Measurements from ENCODE around the gene TSPAN9.

Gene TSPAN9

DNA sequence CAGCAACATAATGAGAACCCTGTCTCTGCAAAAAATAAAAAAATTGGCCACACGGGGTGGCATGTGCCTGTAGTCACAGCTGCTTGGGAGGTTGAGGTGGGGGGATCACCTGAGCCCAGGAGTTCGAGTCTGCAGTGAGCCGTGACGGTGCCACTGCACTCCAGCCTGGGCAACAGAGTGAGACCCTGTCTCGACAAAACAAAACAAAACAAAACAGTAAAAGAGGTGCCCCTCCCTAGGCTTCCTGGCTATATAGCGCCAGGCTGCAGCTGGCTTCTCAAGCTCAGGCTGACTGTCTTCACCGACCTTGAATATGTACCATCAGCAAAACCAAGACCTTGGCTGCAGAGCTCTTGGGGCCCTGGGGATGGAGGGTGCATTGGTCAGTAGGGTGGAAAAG, 29.4 kb downstream of the TSPAN9 start:
- no peak for TF ChIP-seq CTCF (IDR thresholded peaks at IDR 0.05; ENCODE audit: borderline replicate concordance, insufficient read depth, low read depth, low read length)
- no peak overlapping the region for H3K4me3 ChIP-seq (ENCODE audit: low read depth, low read length)

- no peak for TF ChIP-seq CTCF (IDR thresholded peaks at IDR 0.05; ENCODE audit: borderline replicate concordance, insufficient read depth, low read depth, low read length)
- H3K4me3 ChIP-seq (ENCODE audit: low read depth, low read length): no peak overlapping the region
Measured at GRCh38 chr12:3107071-3107583, 29.9 kb downstream of the TSPAN9 start.

- H3K4me3 ChIP-seq (ENCODE audit: low read depth, low read length): no peak overlapping the region
- TF ChIP-seq CTCF (IDR thresholded peaks at IDR 0.05; ENCODE audit: borderline replicate concordance, insufficient read depth, low read depth, low read length): no peak
Measured at GRCh38 chr12:3107954-3108353, 30.8 kb downstream of the TSPAN9 start.

DNA sequence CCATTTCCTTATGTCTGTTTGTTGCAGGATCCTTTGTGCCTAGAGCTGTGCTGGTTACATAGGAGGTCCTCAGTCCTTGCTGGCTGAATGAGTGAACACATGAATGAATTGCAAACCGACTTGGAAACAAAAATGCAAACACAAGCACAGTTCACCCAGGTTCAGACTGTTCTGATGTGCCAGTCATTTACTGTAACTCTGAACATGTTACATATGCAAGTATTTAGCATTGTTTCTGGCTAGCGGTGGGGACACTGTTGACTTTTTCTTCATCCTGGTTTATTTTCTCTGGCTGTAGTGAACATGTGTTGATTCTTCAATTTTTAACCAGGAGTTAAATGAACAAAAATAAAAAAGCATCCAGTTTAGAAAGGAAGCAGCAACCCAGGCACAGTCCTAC, 33.4 kb downstream of the TSPAN9 start:
- no peak for TF ChIP-seq CTCF (IDR thresholded peaks at IDR 0.05; ENCODE audit: borderline replicate concordance, insufficient read depth, low read depth, low read length)
- H3K4me3 ChIP-seq (ENCODE audit: low read depth, low read length): no peak overlapping the region

- TF ChIP-seq CTCF (IDR thresholded peaks at IDR 0.05; ENCODE audit: borderline replicate concordance, insufficient read depth, low read depth, low read length): no peak
- H3K4me3 ChIP-seq (ENCODE audit: low read depth, low read length): no peak overlapping the region
Measured at GRCh38 chr12:3113671-3114325, 36.6 kb downstream of the TSPAN9 start.

DNA sequence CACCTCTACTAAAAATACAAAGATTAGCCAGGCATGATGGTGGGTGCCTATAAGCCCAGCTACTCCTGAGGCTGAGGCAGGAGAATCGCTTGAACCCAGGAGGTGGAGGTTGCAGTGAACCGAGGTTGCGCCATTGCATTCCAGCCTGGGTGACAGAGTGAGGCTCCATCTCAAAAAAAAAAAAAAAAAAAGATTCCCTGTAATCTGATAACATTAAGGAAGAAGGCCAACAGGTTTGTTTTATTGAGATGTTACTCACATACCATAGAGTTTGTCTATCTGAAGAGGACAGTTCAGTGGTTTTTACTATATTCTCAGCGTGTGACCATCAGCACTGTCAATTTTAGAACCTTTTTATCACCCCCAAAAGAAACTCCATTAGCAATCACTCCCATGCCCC, 37.5 kb downstream of the TSPAN9 start:
- no peak for TF ChIP-seq CTCF (IDR thresholded peaks at IDR 0.05; ENCODE audit: borderline replicate concordance, insufficient read depth, low read depth, low read length)
- no peak overlapping the region for H3K4me3 ChIP-seq (ENCODE audit: low read depth, low read length)

DNA sequence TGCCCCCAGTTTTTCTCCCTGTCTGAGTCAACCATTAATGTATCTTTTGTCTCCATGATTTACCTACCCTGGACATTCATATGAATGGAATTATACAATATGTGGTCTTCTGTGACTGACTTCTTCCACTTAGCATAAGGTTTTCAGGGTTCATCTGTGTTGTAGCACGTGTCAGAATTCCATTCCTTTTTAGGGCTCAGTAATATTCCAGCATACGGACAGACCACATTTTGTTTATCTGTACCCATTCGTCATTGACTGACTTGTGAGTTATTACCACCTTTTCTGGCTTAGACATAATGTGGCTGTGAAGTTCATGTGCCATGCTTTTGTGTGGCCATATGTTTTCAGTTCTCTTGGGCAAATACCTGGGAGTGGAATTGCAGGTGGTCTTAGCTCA, 37.9 kb downstream of the TSPAN9 start:
- TF ChIP-seq CTCF (IDR thresholded peaks at IDR 0.05; ENCODE audit: borderline replicate concordance, insufficient read depth, low read depth, low read length): no peak
- H3K4me3 ChIP-seq (ENCODE audit: low read depth, low read length): no peak overlapping the region
